GM21717 (cell line): ENCODE results near the gene MORC3.
"Not testable (repeated sequence)": the region's sequence is repeated elsewhere in the genome, so short reads cannot be mapped to it uniquely, and the experiment has no call there.

Source experiments
- ATAC-seq: cut with Tn5 transposase; IDR thresholded peaks from one replicate; pipeline ENCODE4 v1.9.1; 2021; ENCODE audit warnings: mild to moderate bottlenecking, moderate library complexity; ENCODE audit not compliant: unreplicated experiment

The MORC3 gene

DNA sequence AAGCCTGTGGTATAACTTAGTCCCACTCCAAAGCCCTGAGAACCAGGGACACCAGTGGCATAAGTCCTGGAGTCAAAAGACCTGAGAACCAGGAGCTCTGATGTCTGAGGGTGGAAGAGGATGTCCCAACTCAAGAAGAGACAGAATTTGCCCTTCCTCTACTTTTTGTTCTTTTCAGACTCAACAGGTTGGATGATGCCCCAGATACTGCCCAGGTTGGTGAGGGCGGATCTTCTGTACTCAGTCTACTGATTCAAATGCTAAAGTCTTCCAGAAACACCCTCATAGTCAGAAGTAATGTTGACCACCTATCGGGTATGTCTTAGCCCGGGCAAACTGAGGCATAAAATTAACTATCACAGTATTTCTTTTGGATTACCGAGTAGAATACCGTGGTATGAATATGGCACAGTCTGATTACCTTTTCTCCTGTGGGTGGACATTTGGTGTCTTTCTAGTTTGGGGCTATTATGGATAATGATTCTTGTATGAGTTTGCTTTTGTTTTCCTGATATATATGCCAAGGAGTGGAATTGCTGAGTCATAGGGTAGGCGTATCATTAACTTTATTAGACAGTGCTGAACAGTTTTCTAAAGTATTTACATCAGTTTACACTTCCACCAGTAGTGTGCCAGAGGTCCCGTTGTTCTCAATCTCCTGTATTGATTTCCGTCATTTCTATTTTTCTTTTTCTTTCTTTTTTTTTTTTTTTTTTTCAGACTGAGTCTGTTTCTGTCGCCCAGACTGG is 62.0 kb downstream of the MORC3 start:
- ATAC-seq, result no peak

DNA sequence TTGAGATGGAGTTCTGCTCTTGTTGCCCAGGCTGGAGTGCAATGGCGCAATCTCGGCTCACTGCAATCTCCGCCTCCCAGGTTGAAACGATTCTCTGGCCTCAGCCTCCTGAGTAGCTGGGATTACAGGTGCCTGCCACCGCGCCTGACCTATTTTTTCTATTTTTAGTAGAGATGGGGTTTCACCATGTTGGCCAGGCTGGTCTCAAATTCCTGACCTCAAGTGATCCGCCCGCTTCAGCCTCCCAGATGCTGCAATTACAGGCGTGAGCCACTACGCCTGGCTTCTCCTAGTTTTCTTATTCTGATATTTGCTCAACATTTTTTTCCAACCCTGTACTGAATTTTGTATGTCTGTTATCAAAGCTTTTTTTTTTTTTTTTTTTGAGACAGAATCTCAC is 62.7 kb downstream of the MORC3 start:
- ATAC-seq, result not testable (repeated sequence)

DNA sequence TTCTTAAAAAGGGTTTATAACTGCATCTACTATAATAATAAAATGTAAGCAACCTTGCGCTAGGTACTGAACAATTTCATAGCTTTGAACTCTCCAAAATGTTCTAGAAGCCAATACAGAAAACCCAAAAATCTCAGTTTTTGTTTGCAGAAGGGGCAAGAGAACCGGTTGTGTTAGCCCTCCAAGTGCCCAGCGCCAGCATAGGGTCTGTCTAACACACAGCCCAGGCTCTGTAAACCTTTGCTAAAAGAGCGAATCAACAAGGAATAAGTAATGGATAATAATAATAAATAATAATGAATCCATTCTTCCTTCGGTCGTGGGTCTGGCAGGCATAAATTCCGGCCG is 64.9 kb downstream of the MORC3 start:
- ATAC-seq, result no peak

DNA sequence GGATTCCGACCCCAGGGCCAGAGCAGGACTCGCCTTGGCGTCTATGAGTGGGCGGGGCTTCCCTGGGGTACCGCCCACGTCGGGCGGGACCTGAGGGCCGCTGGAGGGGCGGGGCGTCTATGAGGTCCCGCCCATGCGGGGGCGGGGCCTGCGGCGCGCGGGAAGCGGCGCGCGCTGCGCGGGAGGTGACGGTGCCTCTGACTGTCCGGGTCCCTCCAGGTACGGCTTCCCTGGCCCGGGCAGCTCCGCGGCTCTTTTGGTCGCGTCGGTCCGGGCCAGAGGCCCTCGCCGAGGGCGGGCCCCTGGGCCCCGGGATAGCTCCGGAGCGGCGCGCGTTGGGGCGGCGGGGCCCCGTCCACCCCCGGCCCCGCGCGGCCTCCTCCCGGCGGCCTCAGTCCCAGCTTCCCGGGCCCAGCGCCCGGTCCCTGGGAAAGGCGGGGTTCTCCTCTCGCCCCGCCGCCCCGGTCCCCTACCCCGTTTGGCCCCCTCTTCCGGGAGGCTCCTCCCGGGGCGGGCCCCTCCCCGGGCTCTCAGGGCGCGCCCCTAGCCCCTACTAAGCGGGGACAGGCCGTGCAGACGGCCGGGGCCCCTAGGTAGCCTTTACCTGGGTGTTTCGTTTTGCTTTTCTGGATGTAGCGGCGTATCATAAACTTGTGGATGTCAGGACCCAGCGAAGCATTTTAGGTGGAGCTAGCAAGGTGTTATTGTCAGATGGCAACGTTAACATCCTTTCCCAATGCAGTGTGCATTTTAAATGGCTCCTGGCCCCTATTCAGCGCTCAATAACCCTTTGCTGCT is 65.4 kb downstream of the MORC3 start, which contains the start of gene CHAF1B:
TSS of gene CHAF1B (plus strand) at position 160 of the 798 bp plus-strand sequence. CDS start 745 bp downstream, outside the sequence.
- peak; percentile 73 for ATAC-seq

DNA sequence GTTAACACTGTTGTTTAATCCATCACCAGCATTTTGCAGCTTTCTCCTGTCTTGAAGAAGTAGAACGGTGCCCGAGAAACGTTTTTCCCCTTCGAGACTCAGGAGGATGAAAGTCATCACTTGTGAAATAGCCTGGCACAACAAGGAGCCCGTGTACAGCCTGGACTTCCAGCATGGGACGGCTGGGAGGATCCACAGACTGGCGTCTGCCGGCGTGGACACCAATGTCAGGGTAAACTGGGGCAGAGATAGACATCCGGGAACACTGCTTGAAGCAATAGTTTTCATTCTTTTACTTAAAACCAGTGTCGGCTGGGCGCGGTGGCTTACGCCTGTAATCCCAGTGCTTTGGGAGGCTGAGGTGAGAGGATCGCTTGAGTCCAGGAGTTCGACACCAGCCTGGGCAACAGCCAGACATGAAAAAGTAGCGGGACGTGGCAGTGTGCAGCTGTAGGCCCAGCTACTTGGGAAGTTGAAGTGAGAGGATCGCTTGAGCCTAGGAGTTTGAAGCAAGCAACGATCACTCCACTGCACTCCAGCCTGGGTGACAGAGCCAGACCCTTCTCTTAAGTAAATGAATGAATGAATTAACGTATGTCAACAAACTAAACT is 66.1 kb downstream of the MORC3 start:
- ATAC-seq, result no peak

DNA sequence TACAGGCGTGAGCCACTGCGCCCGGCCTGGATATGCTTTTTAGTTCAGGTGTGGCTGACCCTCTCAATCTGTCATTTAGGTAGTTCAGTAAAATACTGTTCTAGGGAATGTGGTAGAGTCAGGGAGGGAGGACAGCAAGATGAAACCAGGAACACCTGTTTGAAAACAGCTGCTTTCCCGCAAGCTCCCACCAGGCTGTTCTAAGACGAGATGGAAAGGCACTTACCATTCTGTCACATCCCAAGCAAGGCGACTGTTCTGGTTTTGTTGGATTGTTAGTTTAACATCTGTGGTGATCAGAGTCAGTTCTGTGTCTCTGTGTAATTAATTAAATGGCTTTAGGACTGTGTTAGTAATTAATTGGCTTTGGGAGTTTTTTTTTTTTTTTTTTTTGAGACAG is 68.1 kb downstream of the MORC3 start:
- no peak for ATAC-seq

DNA sequence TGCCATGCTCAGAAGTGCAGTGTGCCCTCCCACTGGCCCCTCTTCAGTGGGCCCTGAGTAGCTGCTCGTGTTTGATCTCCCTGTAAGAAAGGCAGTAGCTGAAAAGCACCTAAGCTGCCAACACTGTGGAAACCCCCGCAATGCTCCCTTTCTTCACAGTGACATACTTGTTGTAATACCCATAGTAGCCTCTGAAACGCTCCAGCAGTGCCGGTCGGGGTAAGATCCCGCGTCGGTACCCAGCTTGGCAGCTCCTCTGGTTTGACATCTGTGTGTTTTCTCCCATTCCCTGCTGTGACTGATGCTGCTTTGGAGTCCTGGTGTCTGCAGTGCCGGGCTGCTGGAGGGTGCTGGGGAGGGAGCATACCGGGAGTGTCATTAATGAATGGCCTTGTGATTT is 68.8 kb downstream of the MORC3 start:
- ATAC-seq, result no peak

DNA sequence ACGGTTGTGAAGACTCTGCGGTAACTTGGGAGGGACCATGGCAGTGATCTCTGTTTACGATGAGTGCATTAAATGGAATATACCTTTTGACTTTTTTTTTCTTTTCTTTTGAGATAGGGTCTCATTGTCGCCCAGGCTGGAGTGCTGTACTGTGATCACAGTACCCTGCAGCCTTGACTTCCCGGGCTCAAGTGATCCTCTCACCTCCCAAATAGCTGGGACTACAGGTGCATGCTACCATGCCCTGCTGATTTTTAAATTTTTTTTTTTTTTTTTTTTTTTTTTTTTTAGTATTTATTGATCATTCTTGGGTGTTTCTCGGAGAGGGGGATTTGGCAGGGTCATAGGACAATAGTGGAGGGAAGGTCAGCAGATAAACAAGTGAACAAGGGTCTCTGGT is 71.7 kb downstream of the MORC3 start:
- not testable (repeated sequence) for ATAC-seq

DNA sequence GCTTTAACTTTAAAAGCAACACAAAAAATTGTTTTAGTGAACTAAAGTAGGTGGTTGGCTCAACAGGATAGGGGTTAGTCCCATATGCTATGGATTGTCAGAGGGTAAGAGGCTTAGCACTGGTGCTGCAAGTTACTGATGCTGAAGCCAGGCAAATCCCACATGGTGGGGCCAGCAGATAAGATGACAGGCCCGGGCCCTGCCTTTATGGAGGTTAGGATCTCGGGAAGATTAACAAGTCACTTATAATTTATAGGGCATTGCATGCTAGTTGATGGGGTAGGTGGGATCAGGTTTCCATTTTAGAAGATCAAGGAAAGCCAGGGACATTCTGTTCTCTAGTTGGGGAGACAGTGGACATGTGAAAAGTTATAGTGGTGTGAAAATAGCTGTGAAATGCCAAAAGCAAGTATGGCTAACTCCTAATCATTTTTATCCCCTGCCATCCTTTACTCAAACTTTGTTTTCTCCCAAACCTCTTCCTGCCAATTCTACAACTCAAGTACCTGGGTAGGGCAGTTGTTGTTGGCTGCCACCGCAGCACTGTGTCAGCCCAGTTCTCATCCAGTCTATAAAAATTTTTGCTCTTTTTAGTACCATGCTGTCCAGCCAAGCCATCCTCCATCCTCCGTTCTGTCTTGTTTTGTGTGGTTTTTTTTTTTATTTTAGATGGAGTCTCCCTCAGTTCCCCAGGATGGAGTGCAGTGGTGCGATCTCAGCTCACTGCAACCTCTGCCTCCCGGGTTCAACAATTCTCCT is 75.5 kb downstream of the MORC3 start:
- no peak for ATAC-seq

DNA sequence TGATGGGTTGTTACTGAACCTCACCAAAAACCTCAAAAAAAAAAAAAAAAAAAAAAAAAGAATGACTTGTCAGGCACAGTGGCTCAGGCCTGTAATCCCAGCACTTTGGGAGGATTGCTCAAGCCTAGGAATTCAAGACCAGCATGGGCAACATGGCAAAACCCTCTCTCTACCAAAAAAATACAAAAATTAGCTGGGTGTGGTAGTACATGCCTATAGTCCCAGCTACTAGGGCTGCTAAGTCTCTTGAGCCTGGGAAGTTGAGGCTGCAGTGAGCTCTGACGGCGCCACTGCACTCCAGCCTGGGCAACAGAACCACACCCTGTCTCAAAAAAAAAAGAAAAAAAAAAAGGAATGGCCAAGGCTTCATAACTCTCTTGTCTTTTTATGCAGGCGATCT is 76.3 kb downstream of the MORC3 start:
- ATAC-seq, result no peak

DNA sequence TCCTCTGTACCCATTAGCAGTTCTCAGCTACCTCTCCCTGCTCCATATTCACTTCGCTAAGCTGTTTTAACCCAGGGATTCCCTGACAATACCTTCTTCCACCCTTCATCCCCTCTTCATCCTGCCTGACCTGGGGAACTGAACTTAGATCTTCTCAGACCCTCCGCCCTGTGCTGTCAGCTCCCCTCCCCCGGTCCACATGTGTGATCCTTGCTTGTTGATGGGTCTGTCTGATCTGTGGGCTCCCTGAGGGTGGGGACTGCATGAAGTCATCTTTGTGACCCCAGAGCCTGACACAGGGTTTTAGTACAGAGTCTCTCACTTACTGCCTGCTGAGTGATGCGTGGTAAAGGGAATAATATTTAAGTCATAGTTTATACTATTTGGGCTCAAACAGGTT is 77.0 kb downstream of the MORC3 start:
- no peak for ATAC-seq

DNA sequence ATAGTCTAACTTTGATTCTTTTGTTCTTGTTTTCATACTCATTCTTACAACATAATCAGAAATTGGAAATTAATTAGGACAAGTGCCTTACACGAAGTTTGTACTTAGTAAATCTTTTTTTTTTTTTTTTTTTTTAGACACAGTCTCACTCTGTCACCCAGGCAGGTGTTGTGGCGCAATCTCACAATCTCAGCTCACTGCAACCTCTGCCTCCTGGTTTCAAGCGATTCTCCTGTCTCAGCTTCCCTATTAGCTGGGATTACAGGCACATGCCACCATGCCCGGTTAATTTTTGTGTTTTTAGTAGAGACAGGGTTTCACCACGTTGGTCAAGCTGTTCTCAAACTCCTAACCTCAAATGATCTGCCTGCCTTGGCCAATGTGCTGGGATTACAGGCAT is 77.6 kb downstream of the MORC3 start:
- no peak for ATAC-seq

DNA sequence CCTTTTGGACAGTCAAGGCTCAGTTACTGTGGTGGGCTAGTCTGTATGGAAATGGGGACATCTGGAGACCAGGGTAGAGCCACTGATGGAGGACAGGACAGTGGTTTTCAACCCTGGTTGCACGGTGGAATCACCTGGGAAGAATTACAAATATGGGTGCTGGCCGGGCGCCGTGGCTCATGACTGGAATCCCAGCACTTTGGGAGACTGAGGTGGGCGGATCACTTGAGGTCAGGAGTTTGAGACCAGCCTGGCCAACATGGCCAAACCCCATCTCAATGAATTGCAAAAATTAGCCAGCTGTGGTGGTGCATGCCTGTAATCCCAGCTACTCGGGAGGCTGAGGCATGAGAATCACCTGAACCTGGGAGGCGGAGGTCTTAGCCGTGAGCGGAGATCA is 79.7 kb downstream of the MORC3 start:
- not testable (repeated sequence) for ATAC-seq

DNA sequence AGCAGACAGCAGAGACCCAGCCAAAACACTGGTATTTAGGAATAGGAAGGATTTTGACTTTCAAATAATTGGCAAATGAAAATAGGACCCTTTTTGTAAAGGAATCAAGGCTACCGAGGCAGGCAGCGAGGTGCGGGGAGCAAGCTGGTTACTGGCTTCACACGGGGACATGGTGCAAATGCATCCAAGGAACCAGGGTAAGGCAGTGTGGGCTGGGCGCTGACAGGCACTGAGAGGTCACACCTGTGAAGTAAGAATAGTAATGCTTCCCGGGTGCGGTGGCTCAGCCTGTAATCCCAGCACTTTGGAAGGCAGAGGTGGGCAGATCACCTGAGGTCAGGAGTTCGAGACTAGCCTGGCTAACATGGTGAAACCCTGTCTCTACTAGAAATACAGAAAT is 80.7 kb downstream of the MORC3 start:
- no peak for ATAC-seq

DNA sequence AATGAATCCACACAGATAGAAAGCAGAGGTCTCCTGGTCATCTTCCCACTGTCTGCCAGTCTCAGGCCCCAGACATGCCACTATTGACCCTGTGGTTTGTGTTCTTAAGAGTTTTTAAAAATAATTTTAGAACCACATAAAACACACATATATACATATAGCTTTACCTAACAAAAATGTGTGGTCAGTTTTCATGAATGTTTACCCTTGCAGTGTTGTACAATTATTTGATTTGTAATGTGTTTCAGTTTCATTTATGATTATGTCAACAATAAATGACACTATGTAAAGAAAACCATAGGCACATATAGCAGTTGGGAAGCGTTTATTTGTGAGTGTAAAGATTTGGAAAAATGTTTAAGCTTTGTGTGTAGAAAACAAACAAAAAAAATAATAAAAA is 82.3 kb downstream of the MORC3 start:
- ATAC-seq, result no peak

DNA sequence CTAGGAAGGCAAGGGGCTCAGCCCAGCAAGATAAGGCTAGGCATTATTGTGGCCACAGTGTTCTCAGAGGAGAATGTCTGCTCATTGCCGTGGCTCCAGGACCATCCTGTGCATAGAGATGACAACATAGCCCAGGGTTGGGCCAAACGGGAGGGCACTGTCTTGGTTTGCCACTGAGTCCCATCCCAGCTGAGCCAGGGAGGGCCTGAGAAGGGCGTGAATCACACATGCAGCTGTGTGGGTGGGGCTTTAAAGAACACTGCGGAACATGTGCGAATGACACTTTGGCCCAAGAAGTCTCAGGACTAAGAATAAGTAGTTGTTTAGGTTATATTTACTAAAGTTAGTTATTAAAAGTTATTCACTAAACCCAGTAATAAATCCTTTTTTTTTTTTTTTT is 83.7 kb downstream of the MORC3 start:
- ATAC-seq, result no peak

DNA sequence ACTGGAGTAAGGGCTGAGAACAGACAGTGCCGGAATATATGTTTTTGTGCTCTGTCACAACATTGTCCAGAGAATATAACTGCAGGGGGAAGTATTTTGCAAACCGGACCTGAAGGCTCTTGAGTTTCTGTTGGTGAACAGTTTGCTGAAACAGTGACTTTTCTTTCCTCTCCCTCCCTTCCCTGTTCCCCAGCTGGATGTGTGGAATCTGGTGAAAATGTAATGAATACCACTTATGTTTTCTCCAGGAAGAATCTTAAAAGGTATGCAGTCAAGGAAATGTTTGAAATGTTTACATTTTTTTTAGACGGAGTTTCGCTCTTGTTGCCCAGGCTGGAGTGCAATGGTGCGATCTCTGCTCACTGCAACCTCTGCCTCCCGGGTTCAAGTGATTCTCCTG is 88.6 kb downstream of the MORC3 start:
- no peak for ATAC-seq

DNA sequence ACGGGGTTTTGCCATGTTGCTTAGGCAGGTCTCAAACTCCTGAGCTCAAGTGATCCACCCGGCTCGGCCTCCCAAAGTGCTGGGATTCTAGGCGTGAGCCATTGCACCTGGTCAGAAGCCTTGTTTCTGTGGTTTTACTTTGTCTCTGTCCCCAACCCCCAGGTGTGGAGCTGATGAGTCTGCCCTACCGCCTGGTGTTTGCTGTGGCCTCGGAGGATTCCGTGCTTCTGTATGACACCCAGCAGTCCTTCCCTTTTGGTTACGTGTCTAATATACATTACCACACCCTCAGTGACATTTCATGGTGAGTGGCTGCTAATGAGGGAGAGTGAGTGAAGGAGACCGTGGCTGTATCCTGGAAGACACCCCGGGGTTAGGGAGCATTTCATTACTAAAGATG is 91.3 kb downstream of the MORC3 start:
- ATAC-seq, result no peak

DNA sequence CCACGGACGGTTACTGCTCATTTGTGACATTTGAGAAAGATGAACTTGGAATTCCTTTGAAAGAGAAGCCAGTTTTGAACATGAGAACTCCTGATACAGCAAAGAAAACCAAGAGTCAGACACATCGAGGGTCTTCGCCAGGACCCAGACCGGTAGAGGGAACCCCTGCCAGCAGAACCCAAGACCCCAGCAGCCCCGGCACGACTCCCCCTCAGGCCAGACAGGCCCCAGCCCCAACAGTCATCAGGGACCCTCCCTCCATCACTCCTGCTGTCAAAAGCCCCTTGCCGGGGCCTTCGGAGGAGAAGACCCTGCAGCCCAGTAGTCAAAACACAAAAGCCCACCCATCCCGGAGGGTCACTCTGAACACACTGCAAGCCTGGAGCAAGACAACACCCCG is 92.9 kb downstream of the MORC3 start:
- no peak for ATAC-seq

DNA sequence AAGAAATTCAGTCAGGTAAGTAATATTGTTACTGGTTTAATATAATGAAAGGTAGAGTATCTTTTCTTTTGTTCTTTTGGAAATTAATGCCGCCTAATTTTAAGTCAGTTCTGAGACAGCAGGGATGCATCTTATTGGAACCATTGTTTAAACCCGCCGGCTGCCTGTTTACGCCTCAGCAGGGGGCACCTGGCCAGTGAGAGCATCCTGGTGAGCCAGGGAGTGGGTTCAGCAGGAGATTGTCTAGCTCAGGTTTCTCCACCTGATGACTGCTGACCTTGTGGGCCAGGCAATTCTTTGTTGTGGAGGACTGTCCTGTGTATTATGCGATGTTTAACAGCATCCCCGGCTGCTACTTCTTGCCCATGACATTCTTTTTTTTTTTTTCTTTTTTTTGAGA is 95.4 kb downstream of the MORC3 start:
- ATAC-seq, result no peak

DNA sequence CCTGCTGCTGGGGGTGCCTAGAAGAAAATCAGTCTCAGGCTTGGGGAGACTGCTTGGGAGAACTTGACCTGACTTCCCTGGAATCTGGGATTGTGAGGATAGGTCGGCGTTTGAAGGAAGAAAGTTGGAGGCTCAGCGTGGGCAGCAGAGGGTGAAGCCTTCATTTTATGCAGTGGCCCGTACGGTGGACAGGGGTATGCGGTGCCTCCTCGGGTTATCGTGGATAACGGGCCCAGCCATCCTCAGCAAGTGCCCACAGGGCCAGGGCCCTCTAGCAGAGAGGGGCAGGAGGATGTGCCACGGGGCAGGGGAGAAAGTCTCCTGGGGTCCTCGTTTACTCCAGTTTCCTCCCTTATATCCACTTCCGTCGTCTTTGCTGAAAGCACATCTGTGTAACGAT is 99.2 kb downstream of the MORC3 start:
- ATAC-seq, result no peak
